DND-41 (cell line): ENCODE data around the gene ZAR1.

Experiments
- EZH2 ChIP-seq: IDR thresholded peaks from 3 replicates; pipeline ENCODE4 v1.6.1; 2012; ENCODE audit warnings: borderline replicate concordance, low read depth, mild to moderate bottlenecking, moderate library complexity, low read length, inconsistent platforms; ENCODE audit not compliant: severe bottlenecking
- TF ChIP-seq, protein P1 (sequence below): IDR thresholded peaks from 2 replicates; pipeline ENCODE4 v1.5.1; 2012; ENCODE audit warnings: borderline replicate concordance, low read length, moderate library complexity, mild to moderate bottlenecking; ENCODE audit not compliant: poor library complexity, severe bottlenecking; ENCODE audit errors: extremely low read depth

GRCh38 chr4:48506716-48507115 is 16.7 kb downstream of the ZAR1 start:
- TF ChIP-seq, protein P1, sequence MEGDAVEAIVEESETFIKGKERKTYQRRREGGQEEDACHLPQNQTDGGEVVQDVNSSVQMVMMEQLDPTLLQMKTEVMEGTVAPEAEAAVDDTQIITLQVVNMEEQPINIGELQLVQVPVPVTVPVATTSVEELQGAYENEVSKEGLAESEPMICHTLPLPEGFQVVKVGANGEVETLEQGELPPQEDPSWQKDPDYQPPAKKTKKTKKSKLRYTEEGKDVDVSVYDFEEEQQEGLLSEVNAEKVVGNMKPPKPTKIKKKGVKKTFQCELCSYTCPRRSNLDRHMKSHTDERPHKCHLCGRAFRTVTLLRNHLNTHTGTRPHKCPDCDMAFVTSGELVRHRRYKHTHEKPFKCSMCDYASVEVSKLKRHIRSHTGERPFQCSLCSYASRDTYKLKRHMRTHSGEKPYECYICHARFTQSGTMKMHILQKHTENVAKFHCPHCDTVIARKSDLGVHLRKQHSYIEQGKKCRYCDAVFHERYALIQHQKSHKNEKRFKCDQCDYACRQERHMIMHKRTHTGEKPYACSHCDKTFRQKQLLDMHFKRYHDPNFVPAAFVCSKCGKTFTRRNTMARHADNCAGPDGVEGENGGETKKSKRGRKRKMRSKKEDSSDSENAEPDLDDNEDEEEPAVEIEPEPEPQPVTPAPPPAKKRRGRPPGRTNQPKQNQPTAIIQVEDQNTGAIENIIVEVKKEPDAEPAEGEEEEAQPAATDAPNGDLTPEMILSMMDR = no peak
- TF ChIP-seq EZH2 = no peak
